HUES64 (cell line): ENCODE results near the gene GGACT.
"Not testable (repeated sequence)": the region's sequence is repeated elsewhere in the genome, so short reads cannot be mapped to it uniquely, and the experiment has no call there.

ENCODE experiments used
- H3K27ac ChIP-seq: 2 replicates; pipeline ENCODE4 v1.7.0; 2013; ENCODE audit warnings: low read depth, low read length, inconsistent platforms
- H3K27me3 ChIP-seq: 2 replicates; pipeline ENCODE4 v1.6.1; 2013; ENCODE audit warnings: mild to moderate bottlenecking, low read length; ENCODE audit not compliant: insufficient read depth
- H3K36me3 ChIP-seq: 2 replicates; pipeline ENCODE4 v1.6.1; 2013; ENCODE audit warnings: mild to moderate bottlenecking, low read length; ENCODE audit not compliant: insufficient read depth
- H3K4me1 ChIP-seq: 2 replicates; pipeline ENCODE4 v1.6.1; 2013; ENCODE audit warnings: mild to moderate bottlenecking, low read length, moderate library complexity; ENCODE audit not compliant: insufficient read depth
- H3K4me3 ChIP-seq: 2 replicates; pipeline ENCODE4 v1.5.1; 2013; ENCODE audit warnings: mild to moderate bottlenecking, low read length, moderate library complexity
- H3K9ac ChIP-seq: 2 replicates; pipeline ENCODE4 v1.6.1; 2013; ENCODE audit warnings: mild to moderate bottlenecking, low read depth, low read length
- H3K9me3 ChIP-seq: 2 replicates; pipeline ENCODE4 v1.6.1; 2013; ENCODE audit warnings: low read depth, low read length; ENCODE audit not compliant: insufficient read depth
- WGBS: fragments of 150-250, 120-280 bp; methylation state at CpG from one replicate; pipeline ENCODE4 v1.1.7; 2013; ENCODE audit warnings: missing lambda C conversion rate; 5-methylcytosine and 5-hydroxymethylcytosine counted together

GGACT gene

GRCh38 chr13:100600915-100601314 is 12.3 kb upstream of the GGACT start:
- WGBS, result 77% methylated on average over 6 of the region's 6 CpGs
- Histone ChIP-seq H3K27me3 (no peaks in the 10 kb centered on the region), H3K36me3 (peaks cover 10% of the 10 kb centered on the region; the same call in 1 of the 2 replicates), H3K27ac (no peak overlapping the region), H3K4me3 (no peak overlapping the region), H3K9me3 (no peaks in the 10 kb centered on the region), H3K9ac (no peak overlapping the region), H3K4me1 (no peaks in the 10 kb centered on the region)

- Histone ChIP-seq H3K9ac (no peak overlapping the region), H3K36me3 (peaks cover 10% of the 10 kb centered on the region; the same call in 1 of the 2 replicates), H3K27ac (no peak overlapping the region), H3K4me3 (no peak overlapping the region), H3K9me3 (no peaks in the 10 kb centered on the region), H3K27me3 (no peaks in the 10 kb centered on the region), H3K4me1 (no peaks in the 10 kb centered on the region)
- 95% methylated on average over 6 of the region's 6 CpGs for whole genome bisulfite sequencing
Measured at GRCh38 chr13:100600461-100600860, 11.9 kb upstream of the GGACT start.

- WGBS, result 96% methylated on average over 4 of the region's 4 CpGs
- no peak overlapping the region for H3K9ac ChIP-seq
Measured at GRCh38 chr13:100597253-100597652, 8.7 kb upstream of the GGACT start.

GRCh38 chr13:100596516-100596915 is 7.9 kb upstream of the GGACT start:
- Histone ChIP-seq H3K4me1 (no peaks in the 10 kb centered on the region), H3K27ac (no peak overlapping the region), H3K36me3 (no peaks in the 10 kb centered on the region), H3K4me3 (no peak overlapping the region), H3K27me3 (no peaks in the 10 kb centered on the region), H3K9ac (no peak overlapping the region), H3K9me3 (no peaks in the 10 kb centered on the region)
- 90% methylated on average over 2 of the region's 2 CpGs for WGBS

More at GRCh38 chr13:100597253-100597652, 8.7 kb upstream of the GGACT start:
- Histone ChIP-seq H3K9me3 (no peaks in the 10 kb centered on the region), H3K4me3 (no peak overlapping the region), H3K4me1 (no peaks in the 10 kb centered on the region), H3K27ac (no peak overlapping the region), H3K27me3 (no peaks in the 10 kb centered on the region), H3K36me3 (no peaks in the 10 kb centered on the region)

- Histone ChIP-seq H3K4me3 (no peak overlapping the region), H3K9ac (no peak overlapping the region), H3K4me1 (no peaks in the 10 kb centered on the region), H3K27me3 (no peaks in the 10 kb centered on the region), H3K36me3 (no peaks in the 10 kb centered on the region), H3K27ac (no peak overlapping the region), H3K9me3 (no peaks in the 10 kb centered on the region)
- 45% methylated on average over 4 of the region's 4 CpGs for WGBS
Measured at GRCh38 chr13:100594731-100595130, 6.1 kb upstream of the GGACT start.

- WGBS, result 93% methylated on average over 9 of the region's 9 CpGs
- Histone ChIP-seq H3K36me3 (no peaks in the 10 kb centered on the region), H3K4me1 (no peaks in the 10 kb centered on the region), H3K27ac (no peak overlapping the region), H3K9me3 (no peaks in the 10 kb centered on the region), H3K4me3 (no peak overlapping the region), H3K9ac (no peak overlapping the region), H3K27me3 (peaks cover 2% of the 10 kb centered on the region; the same call in 1 of the 2 replicates)
Measured at GRCh38 chr13:100594255-100594654, 5.7 kb upstream of the GGACT start.

GRCh38 chr13:100589178-100589725 is 663 bp upstream of the GGACT start:
- H3K27me3 ChIP-seq, result peaks cover 7% of the 10 kb centered on the region
- H3K4me3 ChIP-seq, result 0 out of 2 replicates have a peak overlapping the region, but pooled peaks have one; percentile 71
- H3K9ac ChIP-seq, result no peak overlapping the region
- no peak overlapping the region for H3K27ac ChIP-seq
- WGBS, result 93% methylated on average over 6 of the region's 6 CpGs
- H3K9me3 ChIP-seq, result no peaks in the 10 kb centered on the region
- H3K4me1 ChIP-seq, result no peaks in the 10 kb centered on the region
- H3K36me3 ChIP-seq, result no peaks in the 10 kb centered on the region

- Histone ChIP-seq H3K36me3 (no peaks in the 10 kb centered on the region; the same call in 1 of the 2 replicates), H3K27me3 (peaks cover 7% of the 10 kb centered on the region), H3K9me3 (peaks cover 12% of the 10 kb centered on the region), H3K4me3 (no peak overlapping the region), H3K27ac (no peak overlapping the region), H3K9ac (no peak overlapping the region), H3K4me1 (no peaks in the 10 kb centered on the region)
- WGBS, result 89% methylated on average over 5 of the region's 5 CpGs
Measured at GRCh38 chr13:100584896-100585295, 3.7 kb downstream of the GGACT start.

GRCh38 chr13:100581504-100581903 is 7.1 kb downstream of the GGACT start:
- no peaks in the 10 kb centered on the region for H3K4me1 ChIP-seq
- H3K4me3 ChIP-seq, result no peak overlapping the region
- no peaks in the 10 kb centered on the region for H3K27me3 ChIP-seq
- WGBS, result no CpG with 5 or more reads among the region's 2 CpGs
- H3K27ac ChIP-seq, result no peak overlapping the region
- H3K9me3 ChIP-seq, result peaks cover 12% of the 10 kb centered on the region
- no peaks in the 10 kb centered on the region; the same call in 1 of the 2 replicates for H3K36me3 ChIP-seq
- H3K9ac ChIP-seq, result no peak overlapping the region

GRCh38 chr13:100581030-100581429 is 7.6 kb downstream of the GGACT start:
- Histone ChIP-seq H3K27me3 (no peaks in the 10 kb centered on the region), H3K36me3 (no peaks in the 10 kb centered on the region; the same call in 1 of the 2 replicates), H3K27ac (no peak overlapping the region), H3K4me3 (no peak overlapping the region), H3K9me3 (peaks cover 12% of the 10 kb centered on the region), H3K4me1 (no peaks in the 10 kb centered on the region), H3K9ac (no peak overlapping the region)
- 98% methylated on average over 4 of the region's 4 CpGs for WGBS

GRCh38 chr13:100580045-100580444 is 8.5 kb downstream of the GGACT start:
- H3K27me3 ChIP-seq, result no peaks in the 10 kb centered on the region
- H3K36me3 ChIP-seq, result no peaks in the 10 kb centered on the region; the same call in 1 of the 2 replicates
- no peaks in the 10 kb centered on the region for H3K4me1 ChIP-seq
- no peak overlapping the region for H3K4me3 ChIP-seq
- H3K27ac ChIP-seq, result no peak overlapping the region
- no peak overlapping the region for H3K9ac ChIP-seq
- H3K9me3 ChIP-seq, result peaks cover 12% of the 10 kb centered on the region
- WGBS, result 96% methylated on average over 12 of the region's 12 CpGs

- 96% methylated on average over 2 of the region's 4 CpGs for WGBS
- H3K4me1 ChIP-seq, H3K9ac ChIP-seq, H3K36me3 ChIP-seq, H3K4me3 ChIP-seq, H3K27me3 ChIP-seq, H3K27ac ChIP-seq: not testable (repeated sequence)
- peaks cover 10% of the 10 kb centered on the region for H3K9me3 ChIP-seq
Measured at GRCh38 chr13:100577239-100577638, 11.3 kb downstream of the GGACT start.
